Measurements from ENCODE around the gene CRHR2. TPM values are rescaled to one million over a fixed set of nuclear protein-coding genes. Genes with fewer than 3 reads are reported as not detected.

CRHR2 gene
- total and polyA plus RNA-seq, 8 donors: not detected

DNA sequence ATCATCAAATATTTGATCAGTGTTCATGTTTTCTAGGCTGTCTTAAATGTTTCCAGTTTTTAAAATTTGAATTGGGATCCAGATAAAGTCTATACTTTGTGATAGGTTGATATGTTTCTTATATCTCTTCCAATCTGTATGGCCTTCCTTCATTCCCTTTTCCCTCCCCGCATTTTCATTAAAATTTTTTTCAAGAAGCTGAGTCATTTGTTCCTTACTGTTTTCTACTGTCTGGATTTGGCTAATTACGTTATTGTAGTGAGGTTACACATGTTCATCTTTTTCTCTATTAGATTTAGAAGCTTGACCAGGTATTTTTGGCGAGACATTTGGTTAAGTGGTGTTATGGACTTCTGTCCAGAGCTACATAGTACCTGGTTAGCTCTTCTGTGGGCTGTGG lies 76.4 kb downstream of the CRHR2 start:
- Histone ChIP-seq H3K4me3 (no peak overlapping the region), H3K4me1 (no peaks in the 10 kb centered on the region), H3K36me3 (peaks cover 35 to 99% (median 96%) of the 10 kb centered on the region in 4 donors), H3K9me3 (no peaks in the 10 kb centered on the region), H3K27me3 (no peaks in the 10 kb centered on the region), H3K27ac (no peak overlapping the region)
- no peak for DNase-seq
- no peak for TF ChIP-seq POLR2AphosphoS5 (IDR thresholded peaks at IDR 0.05)
- TF ChIP-seq, protein P1, sequence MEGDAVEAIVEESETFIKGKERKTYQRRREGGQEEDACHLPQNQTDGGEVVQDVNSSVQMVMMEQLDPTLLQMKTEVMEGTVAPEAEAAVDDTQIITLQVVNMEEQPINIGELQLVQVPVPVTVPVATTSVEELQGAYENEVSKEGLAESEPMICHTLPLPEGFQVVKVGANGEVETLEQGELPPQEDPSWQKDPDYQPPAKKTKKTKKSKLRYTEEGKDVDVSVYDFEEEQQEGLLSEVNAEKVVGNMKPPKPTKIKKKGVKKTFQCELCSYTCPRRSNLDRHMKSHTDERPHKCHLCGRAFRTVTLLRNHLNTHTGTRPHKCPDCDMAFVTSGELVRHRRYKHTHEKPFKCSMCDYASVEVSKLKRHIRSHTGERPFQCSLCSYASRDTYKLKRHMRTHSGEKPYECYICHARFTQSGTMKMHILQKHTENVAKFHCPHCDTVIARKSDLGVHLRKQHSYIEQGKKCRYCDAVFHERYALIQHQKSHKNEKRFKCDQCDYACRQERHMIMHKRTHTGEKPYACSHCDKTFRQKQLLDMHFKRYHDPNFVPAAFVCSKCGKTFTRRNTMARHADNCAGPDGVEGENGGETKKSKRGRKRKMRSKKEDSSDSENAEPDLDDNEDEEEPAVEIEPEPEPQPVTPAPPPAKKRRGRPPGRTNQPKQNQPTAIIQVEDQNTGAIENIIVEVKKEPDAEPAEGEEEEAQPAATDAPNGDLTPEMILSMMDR (IDR thresholded peaks at IDR 0.05): no peak
- 92 to 99% (median 97%) methylated on average over 3 of the region's 3 CpGs for WGBS, 5 donors
- intact Hi-C loops (cut with DNase I; ENCODE audit: low total_unique reads): no loop called here

DNA sequence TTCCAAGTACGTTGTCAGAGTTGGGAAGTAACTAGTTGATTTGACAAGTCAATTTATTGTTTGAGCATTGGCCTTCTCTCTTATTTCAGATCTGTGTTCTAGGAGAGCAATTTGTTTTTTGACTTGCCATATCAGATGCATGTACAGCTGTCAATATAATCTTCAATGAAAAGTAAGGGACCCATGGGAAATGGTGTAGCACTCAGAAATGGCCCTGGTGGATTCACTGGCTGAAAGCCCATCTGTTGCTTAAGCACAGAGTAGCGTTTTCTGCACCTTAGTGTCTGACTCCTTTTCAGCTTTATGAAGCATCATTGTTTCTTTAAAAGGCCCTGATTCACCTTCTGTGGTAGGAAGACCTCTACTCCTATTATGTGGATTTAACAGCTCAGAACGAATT lies 77.4 kb downstream of the CRHR2 start:
- Histone ChIP-seq H3K27ac (no peak overlapping the region), H3K9me3 (no peaks in the 10 kb centered on the region), H3K4me3 (no peak overlapping the region), H3K4me1 (no peaks in the 10 kb centered on the region), H3K27me3 (no peaks in the 10 kb centered on the region), H3K36me3 (peaks cover 43 to 99% (median 97%) of the 10 kb centered on the region in 4 donors)
- DNase-seq: no peak
- intact Hi-C loops (cut with DNase I; ENCODE audit: low total_unique reads): no loop called here
- 83 to 91% (median 91%) methylated on average over 3 of the region's 3 CpGs for WGBS, 5 donors
- no peak for TF ChIP-seq POLR2A (IDR thresholded peaks at IDR 0.05)
- TF ChIP-seq, protein P1 (IDR thresholded peaks at IDR 0.05): no peak
- no peak for TF ChIP-seq EP300 (IDR thresholded peaks at IDR 0.05)
- TF ChIP-seq POLR2AphosphoS5 (IDR thresholded peaks at IDR 0.05): no peak

Other genes with a start within 250 kb of the CRHR2 start
- gene NOD1, start 203.7 kb downstream of the CRHR2 start, total RNA-seq: 10 to 100 TPM in 2 of 5 donors, 1 to 10 TPM in 3; 2.3 to 18.3 (median 7.0) TPM
- gene NOD1, start 203.7 kb downstream of the CRHR2 start, polyA plus RNA-seq: 1 to 10 TPM; 4.2 to 6.0 (median 4.7) TPM
- 10 to 100 TPM in 2 of 5 donors, 1 to 10 TPM in 2, not detected in 1; 2.9 to 25.7 (median 11.8) TPM for gene GGCT, start 177.6 kb downstream of the CRHR2 start, total RNA-seq
- 10 to 100 TPM; 49.2 to 56.5 (median 53.6) TPM for gene GGCT, start 177.6 kb downstream of the CRHR2 start, polyA plus RNA-seq
- gene GARS1, start 87.6 kb downstream of the CRHR2 start, total RNA-seq: 10 to 100 TPM; 37.5 to 76.8 (median 52.5) TPM
- 100 to 1,000 TPM in 2 of 3 donors, 10 to 100 TPM in 1; 75.9 to 124 (median 122) TPM for gene GARS1, start 87.6 kb downstream of the CRHR2 start, polyA plus RNA-seq
- 10 to 100 TPM in 2 of 5 donors, 1 to 10 TPM in 3; 1.8 to 27.2 (median 8.4) TPM for gene INMT, start 69.7 kb upstream of the CRHR2 start, total RNA-seq
- 1 to 10 TPM; 3.2 to 7.2 (median 7.0) TPM for gene INMT, start 69.7 kb upstream of the CRHR2 start, polyA plus RNA-seq
- 10 to 100 TPM in 2 of 5 donors, 1 to 10 TPM in 2, not detected in 1; 6.4 to 22.8 (median 9.2) TPM for gene MINDY4, start 89.0 kb upstream of the CRHR2 start, total RNA-seq
- 1 to 10 TPM; 1.6 to 2.2 (median 1.7) TPM for gene MINDY4, start 89.0 kb upstream of the CRHR2 start, polyA plus RNA-seq
- 100 to 1,000 TPM in 1 of 5 donors, 10 to 100 TPM in 4; 38.2 to 158 (median 64.6) TPM for gene AQP1, start 229.4 kb upstream of the CRHR2 start, total RNA-seq
- 10 to 100 TPM in 1 of 3 donors, 1 to 10 TPM in 2; 3.8 to 83.6 (median 8.7) TPM for gene AQP1, start 229.4 kb upstream of the CRHR2 start, polyA plus RNA-seq